OCI-LY3 (cell line): ENCODE data around the gene EHBP1L1.

Experiments
- H2AFZ ChIP-seq: fragments of 200-600, 300-600 bp; shearing (Covaris generic); 2 replicates; pipeline ENCODE4 v1.6.0; 2014; ENCODE audit warnings: antibody characterized with exemption, low read depth, low read length
- H3K27ac ChIP-seq: fragments of 200-600, 300-600 bp; sonication (generic); 2 replicates; pipeline ENCODE4 v1.5.1; 2014; ENCODE audit warnings: mild to moderate bottlenecking, low read length, moderate library complexity, mixed read lengths
- H3K27me3 ChIP-seq: fragments of 200-600, 300-600 bp; sonication (generic); 2 replicates; pipeline ENCODE4 v1.6.1; 2014; ENCODE audit warnings: low read depth, low read length, mixed read lengths
- H3K36me3 ChIP-seq: fragments of 200-600, 300-600 bp; sonication (generic); replicated peaks from 2 replicates; pipeline ENCODE3; 2014; ENCODE audit warnings: low read depth, low read length, mixed read lengths
- H3K4me1 ChIP-seq: fragments of 300-600, 200-600 bp; sonication (generic); 2 replicates; pipeline ENCODE4 v1.6.1; 2014; ENCODE audit warnings: low read length, mixed read lengths
- H3K4me2 ChIP-seq: fragments of 200-600, 300-600 bp; sonication (generic); 2 replicates; pipeline ENCODE4 v1.6.1; 2014; ENCODE audit warnings: low read length, mixed read lengths
- H3K4me3 ChIP-seq: fragments of 300-600, 200-600 bp; sonication (generic); 2 replicates; pipeline ENCODE4 v1.5.1; 2014; ENCODE audit warnings: antibody characterized with exemption, mild to moderate bottlenecking, low read length, moderate library complexity
- H3K79me2 ChIP-seq: fragments of 300-600, 200-600 bp; shearing (Covaris generic); 2 replicates; pipeline ENCODE4 v1.6.1; 2014; ENCODE audit warnings: mild to moderate bottlenecking, low read length, mixed read lengths
- H3K9ac ChIP-seq: fragments of 300-600, 200-600 bp; shearing (Covaris generic); 2 replicates; pipeline ENCODE4 v1.6.0; 2014; ENCODE audit warnings: mild to moderate bottlenecking, low read length, moderate library complexity
- H3K9me3 ChIP-seq: fragments of 200-600, 300-600 bp; shearing (Covaris generic); 2 replicates; pipeline ENCODE4 v1.6.1; 2014; ENCODE audit warnings: low read length, mixed read lengths; ENCODE audit not compliant: insufficient read depth
- H4K20me1 ChIP-seq: fragments of 200-600, 300-600 bp; sonication (generic); 2 replicates; pipeline ENCODE4 v1.6.1; 2016; ENCODE audit warnings: low read length, mixed read lengths; ENCODE audit not compliant: insufficient read depth
- CTCF ChIP-seq: fragments of 200-600, 300-600 bp; sonication (generic); IDR thresholded peaks from 2 replicates; pipeline ENCODE4 v1.5.1; 2014; ENCODE audit warnings: antibody characterized with exemption, low read length, low read depth
- EZH2phosphoT487 ChIP-seq: fragments of 200-600 bp; shearing (Covaris generic); IDR thresholded peaks from 2 replicates; pipeline ENCODE4 v1.6.1; 2018; ENCODE audit warnings: antibody characterized with exemption, mixed run types, low read depth

Gene EHBP1L1

GRCh38 chr11:65553301-65554001 lies 22.4 kb upstream of the EHBP1L1 start:
- Histone ChIP-seq H3K36me3 (no peaks in the 10 kb centered on the region), H3K9me3 (no peaks in the 10 kb centered on the region), H3K4me3 (no peak overlapping the region), H4K20me1 (no peaks in the 10 kb centered on the region), H3K27ac (no peak overlapping the region), H3K4me2 (no peak overlapping the region), H3K4me1 (peaks cover 10% of the 10 kb centered on the region), H2AFZ (no peak overlapping the region), H3K9ac (no peak overlapping the region), H3K79me2 (no peaks in the 10 kb centered on the region), H3K27me3 (peaks cover 5% of the 10 kb centered on the region; the same call in 1 of the 2 replicates)
- no peak for TF ChIP-seq EZH2phosphoT487
- TF ChIP-seq CTCF: no peak

GRCh38 chr11:65554057-65554818 lies 21.6 kb upstream of the EHBP1L1 start:
- no peak overlapping the region for H3K4me2 ChIP-seq
- no peaks in the 10 kb centered on the region for H3K27me3 ChIP-seq
- no peak overlapping the region for H3K9ac ChIP-seq
- H3K9me3 ChIP-seq: no peaks in the 10 kb centered on the region
- no peak for TF ChIP-seq CTCF
- TF ChIP-seq EZH2phosphoT487: no peak
- H4K20me1 ChIP-seq: no peaks in the 10 kb centered on the region
- no peak overlapping the region for H3K27ac ChIP-seq
- H3K4me1 ChIP-seq: peaks cover 16% of the 10 kb centered on the region
- no peaks in the 10 kb centered on the region for H3K36me3 ChIP-seq
- H2AFZ ChIP-seq: no peak overlapping the region
- no peak overlapping the region for H3K4me3 ChIP-seq
- H3K79me2 ChIP-seq: no peaks in the 10 kb centered on the region

- H2AFZ ChIP-seq: no peak overlapping the region
- H3K9me3 ChIP-seq: no peaks in the 10 kb centered on the region
- H4K20me1 ChIP-seq: no peaks in the 10 kb centered on the region
- no peak overlapping the region for H3K27ac ChIP-seq
- H3K4me3 ChIP-seq: no peak overlapping the region
- H3K27me3 ChIP-seq: peaks cover 6% of the 10 kb centered on the region; the same call in 1 of the 2 replicates
- no peak overlapping the region for H3K9ac ChIP-seq
- no peaks in the 10 kb centered on the region for H3K36me3 ChIP-seq
- H3K4me1 ChIP-seq: peaks cover 16% of the 10 kb centered on the region
- TF ChIP-seq EZH2phosphoT487 (no peak), CTCF (no peak)
- H3K79me2 ChIP-seq: no peaks in the 10 kb centered on the region
- H3K4me2 ChIP-seq: no peak overlapping the region
Observed at GRCh38 chr11:65554842-65555430, 20.9 kb upstream of the EHBP1L1 start.

GRCh38 chr11:65555693-65556231 lies 20.1 kb upstream of the EHBP1L1 start:
- H3K27me3 ChIP-seq: peaks cover 9% of the 10 kb centered on the region
- H3K36me3 ChIP-seq: no peaks in the 10 kb centered on the region
- H3K9me3 ChIP-seq: no peaks in the 10 kb centered on the region
- no peak overlapping the region for H2AFZ ChIP-seq
- TF ChIP-seq CTCF (no peak), EZH2phosphoT487 (no peak)
- peaks cover 16% of the 10 kb centered on the region for H3K4me1 ChIP-seq
- no peak overlapping the region for H3K27ac ChIP-seq
- no peak overlapping the region for H3K9ac ChIP-seq
- H3K4me3 ChIP-seq: no peak overlapping the region
- no peak overlapping the region for H3K4me2 ChIP-seq
- no peaks in the 10 kb centered on the region for H4K20me1 ChIP-seq
- no peaks in the 10 kb centered on the region for H3K79me2 ChIP-seq
